ENCODE data around the gene AGBL4. TPM values are rescaled to one million over a fixed set of nuclear protein-coding genes. Genes with fewer than 3 reads are reported as not detected.

The AGBL4 gene
- total and polyA plus RNA-seq, 2 of the 13 experiments (the other 11 are each of a cell fraction or from before 2014, with no cell fraction given), result not detected

- TF ChIP-seq CEBPZ (IDR thresholded peaks at IDR 0.05; ENCODE audit: low read length) (no peak), ZBTB38 (CRISPR knock-in tag; IDR thresholded peaks at IDR 0.05) (no peak), PHF8 (CRISPR knock-in tag; IDR thresholded peaks at IDR 0.05) (no peak)
Observed at GRCh38 chr1:49622877-49623276, 400.9 kb downstream of the AGBL4 start (continued).

GRCh38 chr1:49606082-49606481 lies 417.7 kb downstream of the AGBL4 start:
- H3K4me1 ChIP-seq (ENCODE audit: insufficient read depth, low read length), result no peaks in the 10 kb centered on the region
- no peaks in the 10 kb centered on the region for H3K79me2 ChIP-seq (ENCODE audit: insufficient read depth, low read length)
- H3K4me3 ChIP-seq (replicated peaks in 1 of 3; ENCODE audit: insufficient read depth in 1 of 3, low read depth in 2 of 3, low read length in 3 of 3), result no peak overlapping the region
- ATAC-seq (no peak), FAIRE-seq (no peak), DNase-seq (ENCODE audit: low spot score) (no peak)
- intact Hi-C loops (cut with micrococcal nuclease; ENCODE audit: unreplicated experiment), result no loop called here
- H2AFZ ChIP-seq (ENCODE audit: low read length), result no peak overlapping the region
- no peak overlapping the region for H3K4me2 ChIP-seq (ENCODE audit: low read depth, low read length)
- TF ChIP-seq CBX1 (IDR thresholded peaks at IDR 0.05; ENCODE audit: low read depth), result no peak
- TF ChIP-seq KDM1A (CRISPR knock-in tag; IDR thresholded peaks at IDR 0.05), result no peak
- no peak for TF ChIP-seq ZNF33A (CRISPR knock-in tag; IDR thresholded peaks at IDR 0.05; ENCODE audit: borderline replicate concordance)
- TF ChIP-seq ZNF737 (CRISPR knock-in tag; IDR thresholded peaks at IDR 0.05; ENCODE audit: borderline replicate concordance), result no peak
- TF ChIP-seq ZNF468 (CRISPR knock-in tag; IDR thresholded peaks at IDR 0.05), result no peak
- TF ChIP-seq KAT2B (IDR thresholded peaks at IDR 0.05; ENCODE audit: borderline replicate concordance, low read depth, low read length), result no peak
- TF ChIP-seq MLX (CRISPR knock-in tag; IDR thresholded peaks at IDR 0.05), result no peak
- no peak for TF ChIP-seq ZNF800 (CRISPR knock-in tag; IDR thresholded peaks at IDR 0.05)
- no peak for TF ChIP-seq CEBPG (CRISPR knock-in tag; IDR thresholded peaks at IDR 0.05)
- TF ChIP-seq ZNF335 (CRISPR knock-in tag; IDR thresholded peaks at IDR 0.05), result no peak
- TF ChIP-seq KLF16 (CRISPR knock-in tag; IDR thresholded peaks at IDR 0.05), result no peak
- TF ChIP-seq CCAR2 (optimal IDR thresholded peaks at IDR 0.05; ENCODE audit: low read depth, low read length), result no peak
- CTCF ChIA-PET (ENCODE audit: low intra/inter-chr PET ratio, low total read pairs), result no interaction called here
- H3K36me3 ChIP-seq (replicated peaks in 1 of 2; ENCODE audit: control insufficient read depth in 1 of 2, insufficient read depth in 2 of 2, low read length in 2 of 2), result no peaks in the 10 kb centered on the region
- no peak overlapping the region for H3K27ac ChIP-seq (ENCODE audit: extremely low read length, insufficient read depth, low read length)
- H4K20me1 ChIP-seq (ENCODE audit: insufficient read depth, low read length), result no peaks in the 10 kb centered on the region
- in situ Hi-C loops (cut with HindIII; ENCODE audit: extremely low pct_ligation_motif_present, low pct_unique_long_range_greater_than_20kb), result no loop called here
- 18% methylated on average over 5 of the region's 5 CpGs for WGBS (ENCODE audit: low lambda C conversion rate)
- POLR2A ChIA-PET, result no interaction called here
- no peaks in the 10 kb centered on the region for H3K27me3 ChIP-seq (ENCODE audit: control insufficient read depth in 1 of 2, insufficient read depth in 2 of 2, low read length in 2 of 2)
- H3K9ac ChIP-seq (ENCODE audit: insufficient read depth, low read depth, low read length), result no peak overlapping the region
- H3K9me3 ChIP-seq (ENCODE audit: low read length), result peaks cover 88% of the 10 kb centered on the region
- BruUV-seq (replicated peaks), result no TSS peak
